H1 (cell line): ENCODE data around the gene TIAM2.

Experiments
- CEBPB ChIP-seq: IDR thresholded peaks from 2 replicates; pipeline ENCODE4 v1.6.1; 2012; ENCODE audit warnings: low read depth, low read length
- CREB1 ChIP-seq: IDR thresholded peaks from 2 replicates; pipeline ENCODE4 v1.6.1; 2012; ENCODE audit warnings: inconsistent platforms
- EZH2 ChIP-seq: fragments of 200-600 bp; sonication (generic); IDR thresholded peaks from 2 replicates; pipeline ENCODE4 v1.7.1; 2012; ENCODE audit warnings: low read depth, mild to moderate bottlenecking, moderate library complexity, low read length, inconsistent platforms; ENCODE audit not compliant: severe bottlenecking
- SP1 ChIP-seq: IDR thresholded peaks from 2 replicates; pipeline ENCODE4 v1.6.1; 2011; ENCODE audit warnings: low read depth, low read length
- TF ChIP-seq, protein P1 (sequence below), 3 experiments: IDR thresholded peaks; 1 replicate in 2 of 3; 2 replicates in 1 of 3; pipeline versions ENCODE4 v1.5.1 to v1.6.1; 2011; ENCODE audit warnings: low read length in 3 of 3, mild to moderate bottlenecking in 3 of 3, inconsistent platforms in 2 of 3, low read depth in 1 of 3, moderate library complexity in 1 of 3; ENCODE audit not compliant: insufficient read depth in 1 of 3; ENCODE audit errors: control extremely low read depth in 1 of 3

DNA sequence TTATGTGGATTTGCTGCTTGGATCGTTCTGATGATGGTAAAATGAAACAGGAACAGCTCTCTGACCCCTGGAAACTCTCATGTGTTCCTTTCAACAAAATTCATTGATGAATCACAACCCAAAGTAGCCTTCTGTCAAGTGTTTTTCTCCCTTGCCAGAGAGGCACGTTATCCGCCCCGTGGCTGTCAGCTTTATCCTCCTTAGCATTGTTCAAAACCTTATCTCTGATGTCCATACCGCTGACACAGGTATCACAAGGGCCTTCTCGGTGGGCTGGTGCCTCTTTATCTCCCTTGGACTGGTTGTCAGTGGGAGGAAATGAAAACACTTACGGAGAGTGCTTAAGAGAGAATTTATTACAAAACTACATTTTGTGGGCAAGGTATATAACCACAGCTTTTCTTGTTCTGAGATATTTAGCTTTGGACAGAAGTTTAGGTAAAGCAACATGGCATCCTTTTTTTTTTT, 84.9 kb downstream of the TIAM2 start:
- TF ChIP-seq, protein P1, sequence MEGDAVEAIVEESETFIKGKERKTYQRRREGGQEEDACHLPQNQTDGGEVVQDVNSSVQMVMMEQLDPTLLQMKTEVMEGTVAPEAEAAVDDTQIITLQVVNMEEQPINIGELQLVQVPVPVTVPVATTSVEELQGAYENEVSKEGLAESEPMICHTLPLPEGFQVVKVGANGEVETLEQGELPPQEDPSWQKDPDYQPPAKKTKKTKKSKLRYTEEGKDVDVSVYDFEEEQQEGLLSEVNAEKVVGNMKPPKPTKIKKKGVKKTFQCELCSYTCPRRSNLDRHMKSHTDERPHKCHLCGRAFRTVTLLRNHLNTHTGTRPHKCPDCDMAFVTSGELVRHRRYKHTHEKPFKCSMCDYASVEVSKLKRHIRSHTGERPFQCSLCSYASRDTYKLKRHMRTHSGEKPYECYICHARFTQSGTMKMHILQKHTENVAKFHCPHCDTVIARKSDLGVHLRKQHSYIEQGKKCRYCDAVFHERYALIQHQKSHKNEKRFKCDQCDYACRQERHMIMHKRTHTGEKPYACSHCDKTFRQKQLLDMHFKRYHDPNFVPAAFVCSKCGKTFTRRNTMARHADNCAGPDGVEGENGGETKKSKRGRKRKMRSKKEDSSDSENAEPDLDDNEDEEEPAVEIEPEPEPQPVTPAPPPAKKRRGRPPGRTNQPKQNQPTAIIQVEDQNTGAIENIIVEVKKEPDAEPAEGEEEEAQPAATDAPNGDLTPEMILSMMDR (IDR thresholded peaks at IDR 0.05; ENCODE audit: control extremely low read depth in 1 of 3, insufficient read depth in 1 of 3, low read depth in 1 of 3, low read length in 3 of 3), result no peak
- TF ChIP-seq CEBPB (no peak), SP1 (no peak), EZH2 (no peak), CREB1 (no peak)
